Subcutaneous abdominal adipose tissue (tissue), 5 donors: Measurements from ENCODE around the gene USP20.

Experiments
- H3K27ac ChIP-seq: one replicate; pipeline ENCODE4 v1.7.0; 2013; ENCODE audit warnings: low read depth, mild to moderate bottlenecking, inconsistent platforms, low read length, moderate library complexity
- H3K27me3 ChIP-seq, 5 donors: one replicate each; pipeline ENCODE4 v1.7.0; 2013; ENCODE audit warnings: low read length in 5 of 5, inconsistent platforms in 1 of 5; ENCODE audit not compliant: control insufficient read depth in 5 of 5, insufficient read depth in 4 of 5
- H3K36me3 ChIP-seq, 5 donors: one replicate each; pipeline ENCODE4 v1.7.0; 2013; ENCODE audit warnings: low read length in 5 of 5; ENCODE audit not compliant: control insufficient read depth in 5 of 5, insufficient read depth in 5 of 5
- H3K4me1 ChIP-seq, 5 donors: one replicate each; pipeline ENCODE4 v1.7.0; 2013; ENCODE audit warnings: low read length in 5 of 5, mild to moderate bottlenecking in 3 of 5, moderate library complexity in 1 of 5; ENCODE audit not compliant: control insufficient read depth in 5 of 5, insufficient read depth in 5 of 5
- H3K4me3 ChIP-seq, 5 donors: one replicate each; pipeline ENCODE4 v1.7.0; 2013; ENCODE audit warnings: low read length in 5 of 5, low read depth in 1 of 5
- H3K9ac ChIP-seq, 5 donors: one replicate each; pipeline ENCODE4 v1.7.0; 2013; ENCODE audit warnings: low read length in 5 of 5, mild to moderate bottlenecking in 4 of 5, moderate library complexity in 3 of 5
- H3K9me3 ChIP-seq, 5 donors: one replicate each; pipeline ENCODE4 v1.7.0; 2013; ENCODE audit warnings: low read length in 5 of 5; ENCODE audit not compliant: control insufficient read depth in 5 of 5
- donor health status: healthy.
- donor health status: healthy.
- donor health status: healthy.
- donor health status: healthy.
- donor health status: healthy.

Gene USP20

DNA sequence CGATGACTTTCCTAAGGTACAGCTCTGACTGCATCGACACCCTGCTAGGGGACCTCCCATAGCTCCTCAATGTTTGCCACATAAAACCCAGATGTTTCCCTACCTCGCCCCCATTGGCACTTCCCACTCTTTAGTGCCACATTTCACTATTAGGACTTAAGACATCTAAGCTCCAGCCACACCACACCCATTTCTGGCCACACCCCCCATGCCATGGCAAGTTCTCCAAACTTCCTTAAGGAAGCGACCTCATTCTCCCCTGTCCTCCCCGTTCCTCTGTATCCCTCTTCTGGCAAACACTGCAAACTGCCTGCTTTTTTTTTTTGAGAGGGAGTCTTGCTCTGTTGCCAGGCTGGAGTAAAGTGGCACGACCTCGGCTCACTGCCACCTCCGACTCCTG, 62.9 kb downstream of the USP20 start:
- no peaks in the 10 kb centered on the region for H3K9me3 ChIP-seq
- no peak overlapping the region for H3K9ac ChIP-seq
- peaks cover 9 to 78% (median 35%) of the 10 kb centered on the region in 5 donors for H3K36me3 ChIP-seq

GRCh38 chr9:129899620-129900019, 64.4 kb downstream of the USP20 start:
- no peak overlapping the region for H3K9ac ChIP-seq
- H3K4me1 ChIP-seq = peaks cover 0 to 5% (median 2%) of the 10 kb centered on the region in 5 donors
- H3K36me3 ChIP-seq = peaks cover 10 to 76% (median 36%) of the 10 kb centered on the region in 5 donors
- H3K9me3 ChIP-seq = no peaks in the 10 kb centered on the region
- H3K27me3 ChIP-seq = no peaks in the 10 kb centered on the region
- H3K4me3 ChIP-seq = no peak overlapping the region
- no peak overlapping the region for H3K27ac ChIP-seq

More for the DNA sequence above, 62.9 kb downstream of the USP20 start:
- Histone ChIP-seq H3K4me1 (peaks cover 0 to 5% (median 2%) of the 10 kb centered on the region in 5 donors), H3K4me3 (no peak overlapping the region), H3K27ac (no peak overlapping the region), H3K27me3 (no peaks in the 10 kb centered on the region)

DNA sequence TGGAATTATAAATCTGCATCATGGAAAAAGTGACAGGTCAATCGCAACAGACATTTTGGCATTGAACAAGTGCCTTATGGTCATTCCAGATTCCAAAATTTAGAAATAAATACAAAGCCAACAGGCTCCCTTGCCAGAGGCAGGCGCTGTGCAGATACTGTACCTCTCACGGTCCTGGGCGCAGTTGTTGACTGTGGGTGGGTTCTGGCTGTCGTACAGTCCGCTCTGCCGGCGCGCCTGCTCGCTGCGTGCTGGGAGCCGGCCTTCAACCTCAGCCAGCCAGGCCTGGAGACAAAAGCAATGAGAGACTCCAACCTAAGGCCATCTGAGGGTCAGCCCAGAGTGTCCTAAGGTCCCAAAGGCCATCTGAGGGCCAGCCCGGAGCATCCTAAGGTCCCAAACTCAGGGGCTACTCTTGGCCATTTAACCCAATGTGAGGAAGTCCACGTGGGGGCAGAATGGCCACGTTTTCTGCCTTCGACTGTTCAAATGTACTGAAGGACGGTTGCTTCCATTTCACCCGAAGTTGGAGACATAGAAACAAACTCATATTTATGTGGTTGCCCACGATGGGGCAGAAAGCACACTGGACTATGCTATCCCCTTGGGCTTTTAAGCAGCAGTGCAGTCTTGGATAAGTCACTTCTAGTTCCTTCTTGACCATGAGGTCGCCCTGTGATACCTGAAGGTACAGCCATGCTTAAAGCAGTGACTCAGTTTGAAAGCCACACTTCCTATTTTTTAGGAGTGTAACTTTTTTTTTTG, 65.2 kb downstream of the USP20 start:
- Histone ChIP-seq H3K27ac (no peak overlapping the region), H3K9ac (no peak overlapping the region), H3K4me3 (no peak overlapping the region), H3K27me3 (no peaks in the 10 kb centered on the region), H3K4me1 (peaks cover 0 to 5% (median 2%) of the 10 kb centered on the region in 5 donors), H3K36me3 (peaks cover 6 to 70% (median 35%) of the 10 kb centered on the region in 5 donors), H3K9me3 (no peaks in the 10 kb centered on the region)

- Histone ChIP-seq H3K36me3 (peaks cover 3 to 66% (median 30%) of the 10 kb centered on the region in 5 donors), H3K9ac (no peak overlapping the region), H3K27ac (no peak overlapping the region), H3K4me1 (peaks cover 0 to 5% (median 2%) of the 10 kb centered on the region in 5 donors), H3K27me3 (no peaks in the 10 kb centered on the region), H3K9me3 (no peaks in the 10 kb centered on the region), H3K4me3 (no peak overlapping the region)
Measured at GRCh38 chr9:129901993-129902739, 66.9 kb downstream of the USP20 start.

DNA sequence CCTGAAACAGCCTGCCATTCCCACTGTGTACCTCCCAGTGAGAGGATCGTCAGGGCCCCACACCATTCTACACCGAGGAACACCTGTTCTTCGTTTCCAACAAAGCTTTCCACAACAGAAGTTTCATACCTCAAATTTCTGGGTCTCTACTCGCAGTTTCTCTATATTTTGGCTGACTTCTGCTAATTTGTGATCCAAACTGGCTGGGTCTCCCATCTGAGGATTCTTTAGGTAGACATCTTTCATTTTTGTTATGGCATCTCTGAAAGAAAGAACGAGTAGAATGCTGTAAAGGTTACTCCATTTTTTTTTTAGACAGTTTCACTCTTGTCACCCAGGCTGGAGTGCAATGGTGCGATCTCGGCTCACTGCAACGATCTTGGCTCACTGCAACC, 67.5 kb downstream of the USP20 start:
- no peak overlapping the region for H3K4me3 ChIP-seq
- no peaks in the 10 kb centered on the region for H3K27me3 ChIP-seq
- H3K9ac ChIP-seq = no peak overlapping the region
- peaks cover 3 to 68% (median 34%) of the 10 kb centered on the region in 5 donors for H3K36me3 ChIP-seq
- peaks cover 0 to 5% (median 2%) of the 10 kb centered on the region in 5 donors for H3K4me1 ChIP-seq
- no peaks in the 10 kb centered on the region for H3K9me3 ChIP-seq
- H3K27ac ChIP-seq = no peak overlapping the region

DNA sequence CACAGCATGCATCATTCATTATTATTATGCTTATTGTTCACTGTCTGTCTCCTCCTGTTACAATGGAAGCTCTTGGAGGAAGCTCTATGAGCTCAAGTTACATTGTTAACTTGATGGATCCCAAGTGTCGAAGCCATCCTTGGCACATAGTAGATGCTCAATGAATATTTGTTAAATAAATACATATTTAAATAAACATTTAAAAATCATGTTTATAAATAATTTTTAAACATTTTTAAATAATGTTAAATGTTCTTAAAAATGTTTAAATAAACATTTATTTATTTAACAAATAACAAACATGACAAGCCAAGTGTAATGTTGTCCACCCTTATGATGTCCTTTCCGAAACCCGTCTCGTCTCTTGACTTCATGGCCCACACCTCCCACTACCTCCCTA, 69.5 kb downstream of the USP20 start:
- Histone ChIP-seq H3K36me3 (peaks cover 3 to 62% (median 32%) of the 10 kb centered on the region in 5 donors), H3K9ac (no peak overlapping the region), H3K4me3 (no peak overlapping the region), H3K27ac (no peak overlapping the region), H3K9me3 (no peaks in the 10 kb centered on the region), H3K27me3 (no peaks in the 10 kb centered on the region), H3K4me1 (no peaks in the 10 kb centered on the region)

DNA sequence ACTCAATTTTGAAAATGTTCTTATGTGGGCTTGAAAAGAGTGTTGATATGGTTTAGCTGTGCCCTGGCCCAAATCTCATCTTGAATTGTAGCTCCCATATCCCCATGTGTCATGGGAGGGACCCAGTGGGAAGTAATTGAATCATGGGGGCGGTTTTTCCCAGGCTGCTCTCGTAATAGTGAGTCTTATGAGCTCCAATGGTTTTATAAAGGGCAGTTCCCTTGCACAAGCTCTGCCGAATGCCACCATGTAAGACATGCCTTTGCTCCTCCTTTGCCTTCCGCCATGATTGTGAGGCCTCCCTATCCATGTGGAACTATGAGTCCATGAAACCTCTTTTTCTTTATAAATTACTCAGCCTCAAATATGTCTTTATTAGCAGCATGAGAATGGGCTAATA, 71.0 kb downstream of the USP20 start:
- no peak overlapping the region for H3K4me3 ChIP-seq
- no peaks in the 10 kb centered on the region for H3K4me1 ChIP-seq
- no peak overlapping the region for H3K27ac ChIP-seq
- no peaks in the 10 kb centered on the region for H3K27me3 ChIP-seq
- H3K9ac ChIP-seq = no peak overlapping the region
- no peaks in the 10 kb centered on the region for H3K9me3 ChIP-seq
- H3K36me3 ChIP-seq = peaks cover 3 to 50% (median 22%) of the 10 kb centered on the region in 5 donors

GRCh38 chr9:129907201-129907600, 71.9 kb downstream of the USP20 start:
- no peak overlapping the region for H3K4me3 ChIP-seq
- H3K9ac ChIP-seq = no peak overlapping the region
- no peaks in the 10 kb centered on the region for H3K4me1 ChIP-seq
- no peaks in the 10 kb centered on the region for H3K9me3 ChIP-seq
- H3K36me3 ChIP-seq = peaks cover 3 to 42% (median 17%) of the 10 kb centered on the region in 5 donors
- no peak overlapping the region for H3K27ac ChIP-seq
- no peaks in the 10 kb centered on the region for H3K27me3 ChIP-seq

- Histone ChIP-seq H3K27ac (no peak overlapping the region), H3K27me3 (no peaks in the 10 kb centered on the region), H3K4me3 (no peak overlapping the region), H3K36me3 (peaks cover 3 to 29% (median 12%) of the 10 kb centered on the region in 5 donors), H3K9ac (no peak overlapping the region), H3K9me3 (no peaks in the 10 kb centered on the region), H3K4me1 (no peaks in the 10 kb centered on the region)
Measured at GRCh38 chr9:129908906-129909305, 73.6 kb downstream of the USP20 start.

GRCh38 chr9:129909851-129910250, 74.6 kb downstream of the USP20 start:
- Histone ChIP-seq H3K36me3 (peaks cover 0 to 26% (median 8%) of the 10 kb centered on the region in 5 donors), H3K4me1 (no peaks in the 10 kb centered on the region), H3K27ac (no peak overlapping the region), H3K9ac (no peak overlapping the region), H3K4me3 (no peak overlapping the region), H3K9me3 (no peaks in the 10 kb centered on the region), H3K27me3 (no peaks in the 10 kb centered on the region)
